Measurements from ENCODE around the gene PITPNC1.
"Not testable (repeated sequence)": the region's sequence is repeated elsewhere in the genome, so short reads cannot be mapped to it uniquely, and the experiment has no call there.

GRCh38 chr17:67388536-67388935, 11.5 kb downstream of the PITPNC1 start:
- not testable (repeated sequence) for TF ChIP-seq CTCF, POLR2A (IDR thresholded peaks at IDR 0.05)

Data from esophagus squamous epithelium (tissue), 4 donors.